Right kidney (tissue), 1 donor: ENCODE data around the gene FAM120B.

ENCODE experiments used
- DNase-seq: peaks from one replicate; pipeline ENCODE4 v3.0.0-alpha.2; 2016

FAM120B gene

DNA sequence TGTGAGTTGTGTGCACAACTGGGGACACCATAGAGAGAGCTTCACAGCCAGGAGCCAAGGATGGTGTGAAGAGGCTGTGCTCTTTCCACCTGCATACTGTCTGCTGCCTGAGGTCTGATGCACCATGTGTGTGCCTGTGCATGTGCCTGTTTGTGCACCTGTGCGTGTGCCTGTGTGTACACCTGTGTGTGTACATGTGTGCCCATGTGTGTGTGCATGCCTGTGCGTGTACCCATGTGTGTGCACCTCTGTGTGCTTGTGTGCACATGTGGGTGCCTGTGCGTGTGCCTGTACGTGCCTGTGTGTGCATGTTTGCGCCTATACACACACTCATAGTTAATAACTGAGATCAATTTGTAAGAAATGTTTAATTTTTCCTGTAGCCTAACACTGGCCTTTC, 51.3 kb downstream of the FAM120B start:
- no peak for DNase-seq

DNA sequence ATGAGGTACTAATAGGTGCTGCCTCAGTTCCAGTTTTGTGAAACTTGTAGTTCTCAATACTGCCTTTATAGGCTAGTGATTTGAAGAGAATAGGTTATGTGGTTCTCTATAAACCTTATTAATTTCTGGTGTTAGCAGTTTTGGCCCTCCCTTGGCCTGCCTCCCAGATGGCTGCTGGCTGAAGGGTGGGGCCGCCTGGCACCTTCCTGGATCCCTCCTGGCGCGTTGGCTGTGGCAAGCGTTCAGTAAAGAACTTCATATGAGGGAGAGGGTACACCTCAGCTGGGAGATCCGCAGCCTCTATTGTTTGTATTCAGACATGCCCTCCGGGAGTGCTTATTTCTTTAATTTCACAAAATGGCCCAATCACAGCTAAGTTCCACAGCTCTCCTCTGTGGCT, 51.9 kb downstream of the FAM120B start:
- DNase-seq = no peak

DNA sequence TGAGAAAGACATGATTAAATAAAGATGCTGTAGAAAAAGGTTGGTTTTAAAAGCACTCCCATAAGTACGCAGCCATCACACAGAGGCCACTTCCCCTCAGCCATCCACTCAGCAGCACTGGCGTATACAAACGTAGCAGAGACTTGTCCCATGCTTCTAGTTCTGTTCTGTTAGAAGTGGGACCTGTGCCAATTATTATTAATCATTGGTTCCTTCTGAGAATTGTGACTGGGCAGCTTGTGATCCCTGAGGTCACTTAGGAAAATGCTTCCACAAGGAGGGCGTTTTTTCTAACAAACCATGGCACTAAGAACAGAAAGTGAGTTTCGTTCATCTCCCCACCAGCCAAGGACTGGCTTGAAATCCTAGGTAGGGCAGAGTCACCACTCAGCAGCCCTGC, 53.9 kb downstream of the FAM120B start:
- no peak for DNase-seq

DNA sequence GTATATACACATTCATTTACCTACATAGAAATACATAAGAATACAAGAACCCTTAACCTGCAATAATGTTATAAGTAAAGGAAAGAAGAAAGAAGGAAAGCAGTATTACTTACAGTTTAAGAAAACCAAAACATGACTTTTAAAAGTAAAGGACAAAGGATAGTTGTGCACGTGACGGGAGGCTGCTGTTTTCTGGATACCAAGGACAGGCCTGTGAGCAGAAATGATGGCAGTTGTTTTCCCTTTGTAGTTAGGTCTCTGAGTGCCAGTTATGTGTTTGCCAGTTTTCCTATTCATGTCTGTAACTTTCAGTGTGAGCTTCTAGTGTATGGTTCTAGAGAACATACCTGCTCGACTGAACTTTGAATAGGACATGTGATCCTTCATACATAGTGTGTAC, 54.8 kb downstream of the FAM120B start:
- no peak for DNase-seq

DNA sequence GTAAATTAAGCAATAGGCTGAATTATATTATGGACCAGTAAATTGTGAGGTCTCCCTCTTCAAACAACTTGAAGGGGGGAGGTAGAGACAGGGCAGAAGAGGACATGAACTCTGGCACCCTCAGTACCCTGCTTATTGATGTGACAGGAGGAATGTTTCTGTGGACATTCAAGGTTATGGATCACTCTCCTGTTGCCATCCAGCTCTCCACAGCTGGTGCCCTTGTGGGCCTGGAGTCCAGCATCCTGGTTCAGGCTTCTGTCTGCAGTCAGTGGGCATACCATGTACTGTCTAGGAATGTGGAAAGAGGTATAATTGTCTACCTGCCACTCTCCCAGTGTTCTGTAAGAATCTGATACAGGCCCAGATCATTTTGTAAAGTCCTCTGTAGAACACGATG, 55.6 kb downstream of the FAM120B start:
- no peak for DNase-seq

DNA sequence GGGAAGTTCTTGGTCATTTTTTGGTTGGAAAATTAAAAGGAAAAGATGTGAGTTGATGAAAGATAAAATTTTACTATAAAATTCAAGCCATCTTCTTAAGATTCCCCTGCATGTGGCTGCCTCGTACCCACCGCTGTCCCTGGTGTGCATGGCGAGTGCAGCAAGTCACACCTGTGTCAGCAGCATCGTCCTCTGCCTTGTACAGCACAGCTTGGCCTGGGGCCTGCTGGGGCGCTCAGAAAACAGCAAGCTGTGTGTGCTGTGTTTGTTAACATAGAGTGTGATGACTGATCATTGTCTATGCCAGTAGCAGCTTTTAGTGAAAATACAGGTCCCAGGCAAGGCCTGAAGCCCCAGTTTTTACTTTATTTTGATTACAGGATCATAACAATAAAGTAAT, 56.7 kb downstream of the FAM120B start:
- no peak for DNase-seq

DNA sequence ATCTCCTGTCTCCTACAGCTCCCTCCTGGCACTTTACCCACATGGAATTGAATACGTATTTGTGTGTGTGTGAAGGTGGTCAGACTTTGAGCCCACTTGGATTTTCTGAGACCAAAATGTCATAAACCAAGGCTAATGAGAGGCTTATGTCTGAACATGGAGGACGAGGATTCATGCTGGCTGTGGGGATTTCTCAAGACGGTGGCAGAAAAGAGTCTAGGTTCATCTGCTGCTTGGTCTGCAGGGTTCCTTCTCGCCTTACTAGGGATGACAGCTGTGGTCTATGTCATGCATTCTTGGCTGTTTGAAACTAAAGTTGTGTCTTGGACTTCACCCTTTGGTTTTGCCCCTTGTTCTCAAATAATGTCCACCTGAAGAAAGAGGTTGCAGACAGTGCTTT, 58.6 kb downstream of the FAM120B start:
- no peak for DNase-seq

DNA sequence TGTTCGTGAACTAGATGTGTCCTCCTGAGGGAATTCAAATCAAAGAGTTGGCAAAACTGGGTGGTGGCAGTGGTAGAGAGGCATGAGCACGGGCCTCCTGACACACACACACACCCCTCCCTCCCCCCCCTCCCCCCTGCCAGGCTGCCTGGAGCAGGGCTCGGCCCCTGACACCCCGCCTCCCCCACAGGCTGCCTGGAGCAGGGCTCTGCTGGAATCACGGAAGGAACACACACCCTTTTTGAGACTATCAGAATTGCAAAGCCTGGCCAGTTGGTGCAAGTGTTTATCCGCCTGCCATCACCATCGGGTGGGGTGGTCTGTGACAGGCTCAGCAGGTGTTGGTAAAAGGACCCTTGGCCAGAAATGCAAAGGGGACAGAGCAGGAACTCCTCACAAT, 59.0 kb downstream of the FAM120B start:
- DNase-seq = no peak

DNA sequence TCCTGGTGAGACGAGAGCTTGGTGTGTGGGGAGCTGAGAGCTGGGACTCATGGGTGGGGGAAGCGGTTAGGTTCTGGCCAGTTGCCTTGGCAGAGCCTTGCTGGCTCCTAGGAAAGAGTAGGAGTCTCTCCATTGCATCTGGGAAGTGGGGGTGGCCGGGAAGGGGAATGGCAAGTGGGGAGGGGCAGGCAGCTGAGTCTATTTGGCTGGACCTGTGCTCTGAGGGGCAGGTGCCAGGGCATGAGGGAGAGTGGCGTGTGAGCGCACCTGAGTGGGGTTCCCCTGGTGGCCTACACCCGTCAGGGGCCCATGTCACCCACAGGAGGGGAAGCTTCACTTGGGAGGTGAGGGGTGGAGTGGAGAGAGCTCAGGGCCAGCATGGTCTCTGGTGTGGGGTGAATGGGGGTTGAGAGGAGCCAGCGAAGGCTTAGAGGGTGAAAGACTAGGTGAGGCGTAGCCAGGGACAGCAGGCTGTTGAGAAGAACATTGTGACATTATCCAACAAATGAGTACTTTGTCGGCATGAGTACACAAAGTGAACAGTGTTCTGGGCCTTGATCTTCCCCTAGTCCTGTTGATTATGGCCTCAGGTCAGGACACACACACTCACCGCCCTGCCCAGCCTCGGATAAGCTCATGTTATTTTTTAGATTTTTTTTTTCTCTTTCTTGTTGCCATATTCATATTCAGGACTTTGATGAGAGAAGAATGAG, 59.8 kb downstream of the FAM120B start:
- DNase-seq = no peak

DNA sequence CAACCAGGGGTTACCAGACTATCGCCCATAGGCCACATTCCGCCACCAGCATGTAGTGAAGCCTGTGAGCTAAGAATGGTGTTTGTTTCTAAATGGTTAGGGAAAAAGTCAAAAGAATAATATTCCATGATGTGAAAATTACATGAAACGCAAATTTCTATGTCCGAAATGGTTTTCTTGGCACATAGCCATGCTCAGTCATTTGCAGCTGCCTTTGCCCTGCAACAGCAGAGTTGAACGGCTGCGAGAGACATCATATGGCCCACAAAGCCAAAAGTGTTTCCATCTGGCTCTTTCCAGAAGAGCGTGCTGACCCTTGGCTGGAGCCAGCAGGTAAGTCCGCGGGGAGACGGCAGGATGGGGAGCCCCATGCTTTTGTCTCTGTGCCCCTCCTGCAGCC, 60.7 kb downstream of the FAM120B start:
- no peak for DNase-seq

DNA sequence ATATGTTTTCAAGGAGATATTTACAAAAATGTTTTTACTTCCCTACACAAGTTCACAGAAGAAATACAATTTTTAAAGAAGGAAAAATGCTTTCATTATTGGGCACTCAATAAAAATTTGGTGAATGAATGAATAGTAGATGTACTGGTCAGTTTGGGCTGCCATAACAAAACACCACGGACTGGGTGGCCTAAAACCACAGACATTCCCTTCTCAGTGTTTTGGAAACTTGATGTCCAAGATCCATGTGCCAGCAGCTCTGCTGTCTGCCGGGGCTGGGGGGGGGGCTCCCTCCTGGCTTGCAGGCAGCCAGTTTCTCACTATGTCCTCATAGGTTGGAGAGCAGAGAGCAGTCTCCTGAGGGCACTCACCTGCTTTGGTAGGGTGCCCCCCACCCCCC, 62.0 kb downstream of the FAM120B start:
- no peak for DNase-seq

DNA sequence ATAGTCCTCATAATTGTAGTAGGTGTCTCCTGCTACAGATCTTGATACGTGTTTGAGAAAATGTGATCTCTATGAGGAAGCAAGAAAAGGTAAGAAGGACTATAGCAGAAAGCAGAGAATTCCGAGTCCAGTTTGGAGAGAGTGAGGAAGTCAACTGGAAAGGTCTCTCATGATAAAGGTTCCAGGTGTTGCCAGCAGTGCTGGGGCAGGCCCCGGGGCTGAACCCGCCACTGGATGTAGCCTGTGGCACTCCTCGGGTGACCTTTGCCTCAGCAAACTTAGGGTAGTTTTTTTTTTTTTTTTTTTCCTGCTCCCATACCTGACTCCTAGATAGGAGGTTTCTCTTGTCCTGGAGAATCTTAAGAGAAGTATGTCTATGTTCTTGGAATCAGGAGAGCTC, 62.8 kb downstream of the FAM120B start:
- no peak for DNase-seq

DNA sequence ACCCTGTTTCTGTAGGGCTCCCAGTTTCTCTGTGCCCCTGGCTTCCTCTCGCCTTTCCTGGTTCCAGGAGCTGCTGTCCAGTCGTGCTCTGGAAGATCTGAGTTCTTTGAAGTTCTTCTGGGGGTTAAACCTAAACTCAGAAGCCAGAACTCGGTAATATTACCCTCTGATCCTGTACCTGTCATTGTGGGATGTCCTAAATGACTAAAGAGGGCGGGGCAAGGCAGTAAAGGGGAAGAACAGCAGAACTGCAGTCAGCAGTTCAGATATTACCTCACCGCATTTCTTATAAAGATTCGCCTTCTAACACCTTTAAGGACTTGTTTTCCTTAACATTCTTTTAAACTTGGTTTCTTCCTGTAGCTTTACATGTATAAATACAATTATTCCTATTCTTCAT, 63.9 kb downstream of the FAM120B start:
- no peak for DNase-seq

DNA sequence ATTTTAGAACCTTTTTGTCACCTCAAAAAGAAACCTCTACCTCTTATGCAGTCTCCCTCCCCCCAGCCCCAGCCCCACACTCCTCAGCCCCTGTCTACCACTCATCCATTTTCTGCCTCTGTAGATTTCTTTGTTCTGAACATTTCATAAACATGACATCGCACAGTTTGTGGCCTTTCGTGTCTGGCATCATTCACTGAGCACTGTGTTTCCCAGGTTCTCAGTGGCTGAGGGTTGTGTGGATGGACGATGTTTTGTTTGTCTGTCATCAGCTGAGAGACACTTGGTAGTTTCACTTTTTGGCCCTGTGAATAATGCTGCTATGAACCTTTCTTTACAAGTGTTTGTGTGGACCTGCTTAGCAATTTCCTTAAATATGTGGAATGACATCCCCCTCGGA, 64.5 kb downstream of the FAM120B start:
- DNase-seq = no peak

DNA sequence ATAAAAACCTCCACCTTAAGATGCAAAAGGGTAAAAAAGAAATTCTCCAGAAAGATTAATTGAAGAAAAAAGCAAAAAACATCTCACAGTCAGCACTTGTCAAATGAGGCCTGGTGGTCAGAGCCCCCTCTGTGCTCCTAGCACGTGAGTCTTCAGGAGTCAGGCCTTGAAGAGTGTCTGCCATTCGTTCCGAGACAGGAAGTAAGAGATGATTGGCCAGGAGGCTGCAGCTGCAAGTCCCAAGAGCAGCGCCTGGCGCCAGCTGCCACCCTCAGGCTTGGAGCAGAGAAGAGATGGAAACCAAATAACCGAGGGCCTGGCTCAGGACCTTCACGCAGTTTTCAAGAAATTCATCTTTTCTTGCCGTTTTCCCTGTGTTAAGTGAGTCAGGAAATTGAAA, 65.0 kb downstream of the FAM120B start:
- DNase-seq = no peak

DNA sequence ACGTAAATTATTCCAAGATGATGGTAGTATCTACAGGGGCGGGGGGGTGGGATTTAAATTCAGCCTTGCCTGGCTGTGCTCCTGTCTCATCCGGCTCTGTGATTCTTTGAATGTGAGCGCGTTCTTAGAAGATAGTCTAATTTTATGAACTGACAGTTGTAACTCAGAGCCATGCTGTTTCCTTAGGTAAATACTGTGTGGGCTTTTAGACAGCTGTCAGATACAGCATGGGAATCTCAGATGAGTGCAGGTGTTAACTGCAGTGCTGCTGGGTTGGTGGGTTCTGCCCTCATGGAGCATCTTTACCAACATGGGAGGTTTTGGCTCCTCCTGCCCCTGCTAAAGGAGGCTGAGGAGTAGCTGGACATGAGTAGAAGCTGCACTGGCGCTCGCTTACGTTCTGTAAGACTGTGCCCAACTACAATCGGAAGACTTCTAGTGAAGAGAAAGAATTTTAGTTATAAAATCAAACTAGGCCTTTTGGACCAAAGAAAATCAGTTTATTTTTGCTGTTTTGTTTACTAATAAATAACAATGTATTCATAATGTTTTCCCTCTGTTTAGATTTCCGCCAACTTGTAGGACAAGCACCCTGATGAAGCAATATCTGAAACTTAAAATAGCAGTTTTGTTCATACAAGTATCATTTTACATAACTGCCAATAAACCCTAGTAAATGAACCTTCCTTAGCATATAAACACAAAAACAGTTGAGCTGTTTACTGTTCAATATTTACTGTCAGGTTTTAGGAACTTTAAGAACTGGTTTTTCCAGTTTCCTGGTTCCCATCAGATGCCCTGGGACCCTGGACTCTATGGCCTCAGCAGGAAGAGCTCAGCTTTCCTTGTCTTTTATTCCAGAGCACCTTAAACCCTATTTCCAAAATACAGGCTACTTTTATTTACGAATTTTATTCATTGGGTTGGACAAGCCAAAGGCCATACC, 66.1 kb downstream of the FAM120B start:
- no peak for DNase-seq

DNA sequence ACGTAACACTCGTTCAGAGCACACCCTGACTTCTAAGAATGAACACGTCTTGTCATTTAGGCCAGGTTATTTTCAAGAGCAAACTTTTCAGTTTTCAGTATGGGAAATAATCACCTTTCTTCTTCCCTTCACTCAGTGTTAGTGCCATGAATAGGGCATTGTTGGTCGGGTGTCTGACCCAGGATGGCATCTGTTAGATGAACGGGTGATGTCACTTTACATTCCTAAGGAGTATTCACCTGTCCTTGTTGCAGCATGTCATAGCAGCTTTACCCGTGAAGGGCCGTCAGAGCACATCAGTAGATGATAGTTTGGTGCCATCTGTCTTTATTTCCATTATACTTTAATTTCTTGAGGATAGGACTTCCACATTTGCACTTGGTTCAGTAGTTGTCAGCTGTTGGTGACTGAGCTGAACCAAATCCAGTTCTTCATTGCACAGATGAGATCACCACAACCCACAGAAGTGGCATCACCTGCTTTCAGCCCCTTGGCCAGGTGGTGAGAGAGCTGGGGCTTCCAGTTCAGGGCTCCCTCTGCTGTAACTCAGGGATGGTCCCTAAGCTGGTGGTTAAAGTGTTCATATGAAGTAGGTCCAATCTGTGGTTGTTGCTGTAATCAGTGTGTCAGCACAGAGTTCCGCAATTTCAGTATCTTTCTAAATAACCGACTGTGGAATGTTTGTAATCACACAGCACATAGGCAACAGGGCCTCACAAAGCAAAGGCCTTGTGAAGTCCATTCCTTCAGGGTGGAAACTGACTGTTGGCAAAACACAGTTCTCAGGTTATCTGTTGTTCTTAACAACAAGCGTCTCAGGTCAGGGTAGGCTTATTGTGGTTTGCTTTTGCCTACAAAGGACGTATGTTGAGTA, 68.2 kb downstream of the FAM120B start:
- DNase-seq = no peak

DNA sequence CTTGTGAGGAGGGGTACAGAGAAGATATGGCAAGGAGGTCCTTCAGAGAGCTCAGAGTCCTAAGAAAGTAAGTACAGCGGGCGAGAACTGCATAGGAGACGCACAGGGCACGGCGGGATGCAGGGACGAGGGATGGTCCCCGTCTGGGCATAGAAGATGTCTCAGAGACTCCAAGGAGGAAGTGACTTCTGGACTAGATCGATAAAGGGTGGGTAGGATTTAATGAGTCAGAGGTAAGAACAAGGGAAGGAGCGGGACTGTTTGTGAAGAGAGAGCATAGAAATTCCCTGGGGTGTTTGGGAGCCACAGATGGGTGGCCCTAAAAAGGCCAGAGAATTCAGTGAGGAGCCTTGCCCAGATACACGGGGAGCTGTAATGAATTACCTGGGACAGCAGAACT, 69.1 kb downstream of the FAM120B start:
- no peak for DNase-seq

DNA sequence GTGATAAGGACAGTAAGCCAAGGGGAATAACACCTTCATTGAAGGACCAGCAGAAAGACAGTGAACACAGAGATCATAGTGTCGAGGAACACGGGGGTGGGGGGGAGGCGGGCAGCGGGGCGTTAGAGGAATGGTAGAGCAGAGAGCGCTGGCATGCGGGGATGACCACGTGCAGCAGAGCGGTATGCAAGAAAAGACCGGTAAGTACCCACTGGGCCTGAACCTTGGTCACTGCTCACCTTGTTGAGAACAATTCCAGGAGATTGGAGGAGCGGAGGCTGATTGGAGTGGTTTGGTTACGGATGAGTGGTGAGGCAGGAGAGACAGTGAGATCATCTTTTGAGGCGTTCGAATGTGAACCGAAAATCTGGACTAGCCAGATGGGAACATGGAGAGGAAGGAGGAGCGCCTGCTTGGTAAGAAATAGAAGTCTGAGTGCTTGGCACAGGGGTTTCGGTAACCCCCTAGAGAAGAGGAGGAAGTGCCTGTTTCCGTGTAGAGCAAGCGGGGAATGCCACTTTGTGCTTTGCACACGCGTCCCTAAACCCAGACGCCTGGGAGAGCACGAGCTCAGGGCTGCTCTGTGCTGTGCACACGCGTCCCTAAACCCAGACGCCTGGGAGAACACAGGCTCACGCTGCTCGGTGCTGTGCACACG, 70.0 kb downstream of the FAM120B start:
- DNase-seq = no peak

DNA sequence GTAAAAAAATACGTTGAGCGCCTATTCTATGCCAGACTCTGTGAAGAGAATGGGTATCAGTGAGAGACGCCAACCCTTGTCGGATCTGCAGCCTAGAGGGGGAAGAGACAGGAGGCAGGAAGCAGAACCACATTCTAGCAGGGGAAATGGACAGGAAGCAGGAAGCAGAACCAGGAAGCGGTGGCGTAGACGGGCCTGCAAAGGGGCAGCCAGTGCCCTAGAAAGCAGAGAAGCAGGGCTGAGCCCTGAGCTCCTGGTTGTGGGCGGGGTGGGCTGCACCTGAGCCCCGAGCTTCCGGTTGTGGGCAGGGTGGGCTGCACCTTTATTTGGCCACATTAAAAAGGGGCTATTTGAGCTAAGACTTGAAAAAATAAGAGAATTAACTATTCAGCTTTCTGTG, 71.9 kb downstream of the FAM120B start:
- DNase-seq = no peak

DNA sequence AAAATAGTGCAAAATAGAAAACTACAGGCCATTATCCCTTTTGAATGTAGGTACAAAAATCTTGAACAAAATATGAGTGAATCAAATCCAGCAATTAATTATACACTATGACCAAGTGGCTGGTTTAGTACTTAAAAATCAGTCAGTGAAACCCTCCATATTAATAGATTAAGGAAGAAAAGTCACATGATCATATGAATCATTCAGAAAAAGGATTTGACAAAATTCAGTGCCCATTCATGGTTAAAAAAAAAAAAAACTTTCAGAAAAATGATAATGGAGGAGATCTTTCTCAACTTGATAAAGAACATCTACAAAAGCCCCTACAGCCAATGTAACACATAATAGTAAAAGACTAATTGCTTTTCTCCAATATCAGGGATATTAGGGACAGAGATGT, 75.0 kb downstream of the FAM120B start:
- DNase-seq = no peak

DNA sequence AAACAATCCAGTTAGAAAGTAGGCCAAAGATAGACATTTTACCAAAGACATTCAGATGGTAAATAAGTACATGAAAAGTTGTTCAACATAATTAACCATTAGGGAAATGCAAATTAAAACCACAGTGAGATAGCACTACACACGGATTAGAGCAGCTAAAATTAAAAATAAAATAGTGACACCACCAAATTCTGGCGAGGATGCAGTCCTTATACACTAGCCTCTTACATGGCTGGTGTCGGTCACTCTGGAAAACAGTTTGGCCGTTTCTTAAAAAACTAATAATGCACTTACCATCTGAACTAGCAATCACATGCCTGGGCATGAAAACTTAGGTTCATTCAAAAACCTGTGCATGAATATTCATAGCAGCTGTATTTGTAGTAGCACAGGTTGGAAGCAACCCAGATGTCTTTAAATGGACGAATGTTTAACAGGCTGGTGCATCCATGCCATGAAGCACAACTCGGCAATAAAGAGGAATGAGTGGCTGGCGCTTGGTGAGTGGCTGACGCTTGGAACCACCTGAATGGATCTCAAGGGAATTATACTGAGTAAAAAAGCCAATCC, 77.0 kb downstream of the FAM120B start:
- DNase-seq = no peak
